WTC11 (cell line): ENCODE results near the gene CCDC175. TPM values are rescaled to one million over a fixed set of nuclear protein-coding genes. Genes with fewer than 3 reads are reported as not detected.

ENCODE experiments used
- ATAC-seq: fragments of 200-7000 bp; cut with Tn5 transposase; 2 replicates; pipeline ENCODE4 v1.10.0; 2021; ENCODE audit warnings: mild to moderate bottlenecking, moderate library complexity
- CTCF ChIA-PET: fragments of 300-600 bp; sonication (Branson Sonifier 250); formaldehyde crosslinking; loops from one replicate; lab custom pipeline; 2021; ENCODE audit warnings: antibody characterized with exemption; lab: Charles Lee
- POLR2A ChIA-PET: fragments of 350-600 bp; sonication (Branson Sonifier 250); formaldehyde crosslinking; loops from one replicate; lab custom pipeline; 2021; ENCODE audit warnings: antibody characterized with exemption; lab: Charles Lee
- DNase-seq: peaks from one replicate; pipeline ENCODE4 v3.0.0; 2021; ENCODE audit warnings: low spot score
- H3K27ac Mint-ChIP-seq: 2 replicates; pipeline ENCODE4 v1.8.0; 2021; ENCODE audit warnings: mixed read lengths
- H3K27me3 Mint-ChIP-seq: 2 replicates; pipeline ENCODE4 v1.8.0; 2021; ENCODE audit warnings: low read depth, mild to moderate bottlenecking, moderate library complexity, mixed read lengths
- H3K36me3 Mint-ChIP-seq: 2 replicates; pipeline ENCODE4 v1.8.0; 2021; ENCODE audit warnings: mixed read lengths
- H3K4me1 Mint-ChIP-seq: 2 replicates; pipeline ENCODE4 v1.8.0; 2022; ENCODE audit warnings: mixed read lengths
- H3K4me3 Mint-ChIP-seq: 2 replicates; pipeline ENCODE4 v1.8.0; 2021; ENCODE audit warnings: mild to moderate bottlenecking, moderate library complexity, mixed read lengths
- H3K9me3 Mint-ChIP-seq: 2 replicates; pipeline ENCODE4 v1.8.0; 2021; ENCODE audit warnings: mixed read lengths
- ATF3 ChIP-seq: sonication (generic); formaldehyde crosslinking; conservative IDR thresholded peaks from 2 replicates; pipeline ENCODE4 v1.8.1; 2022; ENCODE audit warnings: mild to moderate bottlenecking, missing genetic modification reagents
- CBFB ChIP-seq: sonication (generic); formaldehyde crosslinking; IDR thresholded peaks from 2 replicates; pipeline ENCODE4 v1.8.1; 2022; ENCODE audit warnings: mild to moderate bottlenecking, low read depth, missing genetic modification reagents
- CREM ChIP-seq: sonication (generic); formaldehyde crosslinking; IDR thresholded peaks from 2 replicates; pipeline ENCODE4 v1.8.1; 2022; ENCODE audit warnings: mild to moderate bottlenecking, missing genetic modification reagents, moderate library complexity
- FOXK1 ChIP-seq: sonication (generic); formaldehyde crosslinking; IDR thresholded peaks from 2 replicates; pipeline ENCODE4 v1.8.0; 2022; ENCODE audit warnings: mild to moderate bottlenecking, moderate library complexity, missing genetic modification reagents
- JUN ChIP-seq: sonication (generic); formaldehyde crosslinking; IDR thresholded peaks from 2 replicates; pipeline ENCODE4 v1.8.0; 2023; ENCODE audit warnings: mild to moderate bottlenecking, missing genetic modification reagents
- KAT7 ChIP-seq: sonication (generic); formaldehyde crosslinking; IDR thresholded peaks from 2 replicates; pipeline ENCODE4 v1.8.1; 2023; ENCODE audit warnings: missing genetic modification reagents, mild to moderate bottlenecking, borderline replicate concordance
- MAX ChIP-seq: sonication (generic); formaldehyde crosslinking; IDR thresholded peaks from 2 replicates; pipeline ENCODE4 v1.8.0; 2022; ENCODE audit warnings: mild to moderate bottlenecking, missing genetic modification reagents
- NR1H2 ChIP-seq: sonication (generic); formaldehyde crosslinking; IDR thresholded peaks from 2 replicates; pipeline ENCODE4 v1.9.0; 2021; ENCODE audit warnings: mild to moderate bottlenecking, moderate library complexity, missing genetic modification reagents
- SMAD4 ChIP-seq: sonication (generic); formaldehyde crosslinking; IDR thresholded peaks from 2 replicates; pipeline ENCODE4 v1.8.0; 2022; ENCODE audit warnings: mild to moderate bottlenecking, missing genetic modification reagents
- TCF7 ChIP-seq: sonication (generic); formaldehyde crosslinking; IDR thresholded peaks from 2 replicates; pipeline ENCODE4 v1.8.0; 2022; ENCODE audit warnings: mild to moderate bottlenecking, low read depth, missing genetic modification reagents, moderate library complexity
- TP53 ChIP-seq: sonication (generic); formaldehyde crosslinking; IDR thresholded peaks from 2 replicates; pipeline ENCODE4 v1.8.1; 2023; ENCODE audit warnings: mild to moderate bottlenecking, missing genetic modification reagents
- ZBTB21 ChIP-seq: sonication (generic); formaldehyde crosslinking; IDR thresholded peaks from 2 replicates; pipeline ENCODE4 v1.8.1; 2023; ENCODE audit warnings: mild to moderate bottlenecking, missing genetic modification reagents, borderline replicate concordance
- ZMAT4 ChIP-seq: fragments of 250-450 bp; sonication (Bioruptor Pico); IDR thresholded peaks from 2 replicates; pipeline ENCODE4 v1.9.0; 2021; ENCODE audit warnings: mild to moderate bottlenecking
- ZNF425 ChIP-seq: fragments of 250-450 bp; sonication (Bioruptor Pico); conservative IDR thresholded peaks from 2 replicates; pipeline ENCODE4 v1.9.0; 2021; ENCODE audit warnings: mild to moderate bottlenecking
- ZSCAN18 ChIP-seq: fragments of 250-450 bp; sonication (Bioruptor Pico); IDR thresholded peaks from 2 replicates; pipeline ENCODE4 v2.1.2; 2022; ENCODE audit warnings: mild to moderate bottlenecking, moderate library complexity
- total RNA-seq: library from RNA; stranded (reverse); gene quantifications from 3 replicates; pipeline ENCODE4 v1.2.3, GENCODE V29; 2021
- TF ChIP-seq, protein P1 (sequence below): fragments of 250-450 bp; sonication (Bioruptor Pico); IDR thresholded peaks from 2 replicates; pipeline ENCODE4 v1.9.0; 2021; ENCODE audit warnings: moderate library complexity, mild to moderate bottlenecking, inconsistent platforms, borderline replicate concordance
- TF ChIP-seq, protein P2 (sequence below): sonication (generic); formaldehyde crosslinking; IDR thresholded peaks from 2 replicates; pipeline ENCODE4 v1.8.1; 2023; ENCODE audit warnings: mild to moderate bottlenecking, missing genetic modification reagents, borderline replicate concordance

CCDC175 gene
- total RNA-seq, 1 experiment from 2014 or later, result not detected

GRCh38 chr14:59595071-59595470 is 18.5 kb upstream of the CCDC175 start:
- Mint-ChIP-seq H3K4me1 (no peaks in the 10 kb centered on the region), H3K4me3 (no peak overlapping the region), H3K9me3 (peaks cover 13% of the 10 kb centered on the region), H3K27ac (no peak overlapping the region), H3K36me3 (no peaks in the 10 kb centered on the region), H3K27me3 (peaks cover 2% of the 10 kb centered on the region; the same call in 1 of the 2 replicates)
- POLR2A ChIA-PET, result no interaction called here
- TF ChIP-seq, protein P1, sequence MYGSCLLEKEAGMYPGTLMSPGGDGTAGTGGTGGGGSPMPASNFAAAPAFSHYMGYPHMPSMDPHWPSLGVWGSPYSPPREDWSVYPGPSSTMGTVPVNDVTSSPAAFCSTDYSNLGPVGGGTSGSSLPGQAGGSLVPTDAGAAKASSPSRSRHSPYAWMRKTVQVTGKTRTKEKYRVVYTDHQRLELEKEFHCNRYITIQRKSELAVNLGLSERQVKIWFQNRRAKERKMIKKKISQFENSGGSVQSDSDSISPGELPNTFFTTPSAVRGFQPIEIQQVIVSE (CRISPR knock-in tag), result no peak
- TF ChIP-seq FOXK1 (CRISPR knock-in tag) (no peak), CREM (CRISPR knock-in tag) (no peak), NR1H2 (CRISPR knock-in tag) (no peak), TCF7 (CRISPR knock-in tag) (no peak), KAT7 (CRISPR knock-in tag) (no peak), CBFB (CRISPR knock-in tag) (no peak), TP53 (CRISPR knock-in tag) (no peak), ZBTB21 (CRISPR knock-in tag) (no peak), ZMAT4 (CRISPR knock-in tag) (no peak), ZSCAN18 (CRISPR knock-in tag) (no peak), ZNF425 (no peak), ATF3 (CRISPR knock-in tag) (no peak), MAX (CRISPR knock-in tag) (no peak), JUN (no peak), SMAD4 (CRISPR knock-in tag) (no peak)
- TF ChIP-seq, protein P2, sequence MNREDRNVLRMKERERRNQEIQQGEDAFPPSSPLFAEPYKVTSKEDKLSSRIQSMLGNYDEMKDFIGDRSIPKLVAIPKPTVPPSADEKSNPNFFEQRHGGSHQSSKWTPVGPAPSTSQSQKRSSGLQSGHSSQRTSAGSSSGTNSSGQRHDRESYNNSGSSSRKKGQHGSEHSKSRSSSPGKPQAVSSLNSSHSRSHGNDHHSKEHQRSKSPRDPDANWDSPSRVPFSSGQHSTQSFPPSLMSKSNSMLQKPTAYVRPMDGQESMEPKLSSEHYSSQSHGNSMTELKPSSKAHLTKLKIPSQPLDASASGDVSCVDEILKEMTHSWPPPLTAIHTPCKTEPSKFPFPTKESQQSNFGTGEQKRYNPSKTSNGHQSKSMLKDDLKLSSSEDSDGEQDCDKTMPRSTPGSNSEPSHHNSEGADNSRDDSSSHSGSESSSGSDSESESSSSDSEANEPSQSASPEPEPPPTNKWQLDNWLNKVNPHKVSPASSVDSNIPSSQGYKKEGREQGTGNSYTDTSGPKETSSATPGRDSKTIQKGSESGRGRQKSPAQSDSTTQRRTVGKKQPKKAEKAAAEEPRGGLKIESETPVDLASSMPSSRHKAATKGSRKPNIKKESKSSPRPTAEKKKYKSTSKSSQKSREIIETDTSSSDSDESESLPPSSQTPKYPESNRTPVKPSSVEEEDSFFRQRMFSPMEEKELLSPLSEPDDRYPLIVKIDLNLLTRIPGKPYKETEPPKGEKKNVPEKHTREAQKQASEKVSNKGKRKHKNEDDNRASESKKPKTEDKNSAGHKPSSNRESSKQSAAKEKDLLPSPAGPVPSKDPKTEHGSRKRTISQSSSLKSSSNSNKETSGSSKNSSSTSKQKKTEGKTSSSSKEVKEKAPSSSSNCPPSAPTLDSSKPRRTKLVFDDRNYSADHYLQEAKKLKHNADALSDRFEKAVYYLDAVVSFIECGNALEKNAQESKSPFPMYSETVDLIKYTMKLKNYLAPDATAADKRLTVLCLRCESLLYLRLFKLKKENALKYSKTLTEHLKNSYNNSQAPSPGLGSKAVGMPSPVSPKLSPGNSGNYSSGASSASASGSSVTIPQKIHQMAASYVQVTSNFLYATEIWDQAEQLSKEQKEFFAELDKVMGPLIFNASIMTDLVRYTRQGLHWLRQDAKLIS (CRISPR knock-in tag), result no peak
- ATAC-seq (no peak), DNase-seq (no peak)
- CTCF ChIA-PET, result no interaction called here
